Right renal cortex interstitium (tissue), 3 donors: ENCODE measurements around the gene TREX2. TPM values are rescaled to one million over a fixed set of nuclear protein-coding genes. Genes with fewer than 3 reads are reported as not detected.
"Not testable (repeated sequence)": the region's sequence is repeated elsewhere in the genome, so short reads cannot be mapped to it uniquely, and the experiment has no call there.

Experiments used
- DNase-seq, 3 donors: peaks; one replicate each; pipeline ENCODE4 v3.0.0-alpha.2; 2013; ENCODE audit warnings: low read depth in 3 of 3, low spot score in 2 of 3
- polyA plus RNA-seq, 3 donors: library from polyadenylated mRNA; unstranded; fragments of 120-200 nt; gene quantifications; one replicate each; pipeline ENCODE4 v1.2.1, GENCODE V29; 2013; ENCODE audit not compliant: insufficient read length in 3 of 3

TREX2 gene
- polyA plus RNA-seq, 3 donors: 0.21 to 0.24 (median 0.24) TPM

GRCh38 chrX:153410888-153411254 is 35.0 kb downstream of the TREX2 start:
- no peak for DNase-seq

GRCh38 chrX:153410373-153410772 is 35.5 kb downstream of the TREX2 start:
- no peak for DNase-seq

- DNase-seq: no peak
Observed at GRCh38 chrX:153409414-153410101, 36.3 kb downstream of the TREX2 start.

GRCh38 chrX:153408871-153409351 is 36.9 kb downstream of the TREX2 start:
- no peak for DNase-seq

- DNase-seq: no peak
Observed at GRCh38 chrX:153408221-153408721, 37.6 kb downstream of the TREX2 start.

GRCh38 chrX:153407736-153408135 is 38.1 kb downstream of the TREX2 start:
- no peak for DNase-seq

GRCh38 chrX:153406903-153407302 is 39.0 kb downstream of the TREX2 start:
- no peak for DNase-seq

- no peak for DNase-seq
Observed at GRCh38 chrX:153406011-153406410, 39.8 kb downstream of the TREX2 start.

GRCh38 chrX:153405426-153405825 is 40.4 kb downstream of the TREX2 start:
- no peak for DNase-seq

GRCh38 chrX:153404333-153404732 is 41.5 kb downstream of the TREX2 start:
- not testable (repeated sequence) for DNase-seq

GRCh38 chrX:153401133-153401764 is 44.6 kb downstream of the TREX2 start, which contains the start of gene PNMA6E:
TSS of gene PNMA6E (minus strand) at chrX:153401350. CDS start at chrX:153398849, 2,501 bp downstream.
- DNase-seq: no peak

GRCh38 chrX:153400146-153401132 is 45.4 kb downstream of the TREX2 start:
- DNase-seq: no peak

- no peak for DNase-seq
Observed at GRCh38 chrX:153398275-153398960, 47.4 kb downstream of the TREX2 start.

- DNase-seq: no peak
Observed at GRCh38 chrX:153397256-153397960, 48.4 kb downstream of the TREX2 start.

- DNase-seq: no peak
Observed at GRCh38 chrX:153396320-153397195, 49.3 kb downstream of the TREX2 start.

- no peak for DNase-seq
Observed at GRCh38 chrX:153395613-153396319, 50.1 kb downstream of the TREX2 start.

GRCh38 chrX:153394612-153395011 is 51.2 kb downstream of the TREX2 start:
- no peak for DNase-seq
